ENCODE measurements around the gene DBT. TPM values are rescaled to one million over a fixed set of nuclear protein-coding genes. Genes with fewer than 3 reads are reported as not detected.

Gene DBT
- total RNA-seq, 1 experiment from 2014 or later, result 16.0 TPM

GRCh38 chr1:100296140-100296539 lies 46.5 kb upstream of the DBT start:
- no TSS peak for BruUV-seq (replicated peaks)
- no peak for DNase-seq
- Histone ChIP-seq H3K4me3 (no peak overlapping the region), H3K4me1 (replicated peaks; ENCODE audit: insufficient read depth) (no peaks in the 10 kb centered on the region), H4K20me1 (ENCODE audit: insufficient read depth) (0 out of 2 replicates have a peak, but pooled peaks cover 3% of the 10 kb centered on the region), H3K27me3 (ENCODE audit: insufficient read depth, low read depth) (no peaks in the 10 kb centered on the region), H3K4me2 (no peak overlapping the region), H3F3A (ENCODE audit: insufficient read depth, low read depth) (no peaks in the 10 kb centered on the region; the same call in 1 of the 2 replicates), H3K9me3 (ENCODE audit: insufficient read depth, low read depth) (no peaks in the 10 kb centered on the region), H3K79me2 (ENCODE audit: low read depth) (no peaks in the 10 kb centered on the region), H3K9me2 (ENCODE audit: insufficient read depth) (no peaks in the 10 kb centered on the region), H3K27ac (no peak overlapping the region), H3K36me3 (ENCODE audit: low read depth) (peaks cover 7% of the 10 kb centered on the region; the same call in 1 of the 2 replicates), H2AFZ (no peak overlapping the region)
- intact Hi-C loops (cut with micrococcal nuclease; ENCODE audit: unreplicated experiment), result no loop called here
- CTCF ChIA-PET, result no interaction called here
- TF ChIP-seq CTCF (conservative IDR thresholded peaks at IDR 0.05), result no peak
- no peak for TF ChIP-seq EZH2 (IDR thresholded peaks at IDR 0.05; ENCODE audit: low read depth)
- POLR2A ChIA-PET (ENCODE audit: unreplicated experiment), result no interaction called here

- TF ChIP-seq CTCF (conservative IDR thresholded peaks at IDR 0.05), result no peak
- TF ChIP-seq EZH2 (IDR thresholded peaks at IDR 0.05; ENCODE audit: low read depth), result no peak
- Histone ChIP-seq H3K9me2 (ENCODE audit: insufficient read depth) (no peaks in the 10 kb centered on the region), H2AFZ (no peak overlapping the region), H3K27ac (no peak overlapping the region), H3K4me2 (no peak overlapping the region), H3K36me3 (ENCODE audit: low read depth) (peaks cover 24% of the 10 kb centered on the region), H3K79me2 (ENCODE audit: low read depth) (no peaks in the 10 kb centered on the region), H3K4me1 (replicated peaks; ENCODE audit: insufficient read depth) (no peaks in the 10 kb centered on the region), H3K9me3 (ENCODE audit: insufficient read depth, low read depth) (no peaks in the 10 kb centered on the region), H3K27me3 (ENCODE audit: insufficient read depth, low read depth) (no peaks in the 10 kb centered on the region), H3K4me3 (no peak overlapping the region), H4K20me1 (ENCODE audit: insufficient read depth) (0 out of 2 replicates have a peak, but pooled peaks cover 7% of the 10 kb centered on the region), H3F3A (ENCODE audit: insufficient read depth, low read depth) (no peaks in the 10 kb centered on the region; the same call in 1 of the 2 replicates)
- no peak for DNase-seq
- POLR2A ChIA-PET (ENCODE audit: unreplicated experiment), result no interaction called here
- CTCF ChIA-PET, result no interaction called here
- intact Hi-C loops (cut with micrococcal nuclease; ENCODE audit: unreplicated experiment), result no loop called here
- no TSS peak for BruUV-seq (replicated peaks)
Observed at GRCh38 chr1:100292711-100293110, 43.1 kb upstream of the DBT start.

GRCh38 chr1:100290291-100290690 lies 40.7 kb upstream of the DBT start:
- POLR2A ChIA-PET (ENCODE audit: unreplicated experiment), result no interaction called here
- CTCF ChIA-PET, result no interaction called here
- no peak for DNase-seq
- H3K9me2 ChIP-seq (ENCODE audit: insufficient read depth), result no peaks in the 10 kb centered on the region
- no peak overlapping the region for H2AFZ ChIP-seq
- H3K4me1 ChIP-seq (replicated peaks; ENCODE audit: insufficient read depth), result no peaks in the 10 kb centered on the region
- no peak overlapping the region for H3K4me2 ChIP-seq
- H3K27ac ChIP-seq, result no peak overlapping the region
- H3K4me3 ChIP-seq, result no peak overlapping the region
- TF ChIP-seq CTCF (conservative IDR thresholded peaks at IDR 0.05) (no peak), EZH2 (IDR thresholded peaks at IDR 0.05; ENCODE audit: low read depth) (no peak)
- H3K27me3 ChIP-seq (ENCODE audit: insufficient read depth, low read depth), result no peaks in the 10 kb centered on the region
- no peaks in the 10 kb centered on the region for H3K9me3 ChIP-seq (ENCODE audit: insufficient read depth, low read depth)
- no TSS peak for BruUV-seq (replicated peaks)
- H3F3A ChIP-seq (ENCODE audit: insufficient read depth, low read depth), result no peaks in the 10 kb centered on the region
- intact Hi-C loops (cut with micrococcal nuclease; ENCODE audit: unreplicated experiment), result no loop called here
- H3K79me2 ChIP-seq (ENCODE audit: low read depth), result no peaks in the 10 kb centered on the region
- peaks cover 41% of the 10 kb centered on the region for H3K36me3 ChIP-seq (ENCODE audit: low read depth)
- 0 out of 2 replicates have a peak, but pooled peaks cover 3% of the 10 kb centered on the region for H4K20me1 ChIP-seq (ENCODE audit: insufficient read depth)

Data from PC-9 (cell line).